Prostate gland (tissue), 2 donors: Measurements from ENCODE around the gene SEMA4C. TPM values are rescaled to one million over a fixed set of nuclear protein-coding genes. Genes with fewer than 3 reads are reported as not detected.

Experiments used
- DNase-seq: peaks from one replicate; pipeline ENCODE4 v3.0.0-alpha.2; 2019; ENCODE audit warnings: low spot score
- H3K27ac ChIP-seq, 2 donors: fragments of 200-600 bp; sonication (generic); 2 replicates each; pipeline ENCODE4 v1.5.1; 2017 to 2019
- H3K27me3 ChIP-seq: fragments of 200-600 bp; sonication (generic); replicated peaks from 2 replicates; pipeline ENCODE4 v1.5.1; 2019; ENCODE audit not compliant: insufficient read depth
- H3K36me3 ChIP-seq, 2 donors: fragments of 200-600 bp; sonication (generic); 1 replicate in 1 of 2; 2 replicates in 1 of 2; pipeline versions ENCODE4 v1.5.1 to v1.8.1; 2017 to 2019
- H3K4me1 ChIP-seq: fragments of 200-600 bp; sonication (generic); replicated peaks from 2 replicates; pipeline ENCODE4 v1.5.1; 2019
- H3K4me3 ChIP-seq, 2 donors: fragments of 200-600 bp; sonication (generic); 2 replicates each; pipeline ENCODE4 v1.5.1; 2017 to 2019
- H3K9me3 ChIP-seq: fragments of 200-600 bp; sonication (generic); 2 replicates; pipeline ENCODE4 v1.5.1; 2017
- CTCF ChIP-seq, 4 experiments: fragments of 200-600 bp in 2 of 4; fragments of 450-650 bp in 2 of 4; sonication (generic) in 2 of 4; IDR thresholded peaks; 1 replicate in 3 of 4; 2 replicates in 1 of 4; pipeline ENCODE4 v1.5.1; 2016 to 2019; ENCODE audit warnings: antibody characterized with exemption in 4 of 4, mild to moderate bottlenecking in 2 of 4, moderate library complexity in 2 of 4
- POLR2A ChIP-seq: fragments of 450-650 bp; IDR thresholded peaks from one replicate; pipeline ENCODE4 v1.6.1; 2016; ENCODE audit warnings: antibody characterized with exemption, mild to moderate bottlenecking
- POLR2AphosphoS5 ChIP-seq: sonication (generic); formaldehyde crosslinking; IDR thresholded peaks from one replicate; pipeline ENCODE4 v1.6.1; 2017; ENCODE audit warnings: antibody characterized with exemption
- WGBS: methylation state at CpG from one replicate; pipeline ENCODE4 v1.1.5; 2018; 5-methylcytosine and 5-hydroxymethylcytosine counted together
- intact Hi-C: fragments of 100-400 bp; cut with DNase I; formaldehyde crosslinking; loops from one replicate; pipeline ENCODE4 v1.14.2; 2022
- total RNA-seq, 2 donors: library from RNA; depleted of rRNA; stranded (reverse); fragments of >200 nt; gene quantifications; one replicate each; pipeline ENCODE4 v1.1.0, GENCODE V29; 2016

The SEMA4C gene
- total RNA-seq, 2 donors from 2014 or later, result 35.8 to 45.9 TPM

- intact Hi-C loops, result no loop called here
- Histone ChIP-seq H3K27me3 (no peaks in the 10 kb centered on the region), H3K9me3 (no peaks in the 10 kb centered on the region), H3K36me3 (peaks cover 7 to 8% of the 10 kb centered on the region in 2 donors), H3K27ac (peak overlapping the region in 1 of 2 donors; percentile 21), H3K4me1 (peaks cover 8% of the 10 kb centered on the region), H3K4me3 (no peak overlapping the region)
- no peak for TF ChIP-seq POLR2A
- TF ChIP-seq POLR2AphosphoS5, result peak; percentile 8
- 49% methylated on average over 6 of the region's 6 CpGs for WGBS
- DNase-seq, result no peak
These were observed 45.6 kb downstream of the SEMA4C start for GRCh38 chr2:96824079-96824870.

- H3K4me1 ChIP-seq, result peaks cover 13% of the 10 kb centered on the region
- H3K9me3 ChIP-seq, result no peaks in the 10 kb centered on the region
- no peaks in the 10 kb centered on the region for H3K27me3 ChIP-seq
- intact Hi-C loops, result no loop called here
- 69% methylated on average over 10 of the region's 11 CpGs for WGBS
- TF ChIP-seq POLR2AphosphoS5 (no peak), CTCF (IDR thresholded peaks at IDR 0.05) (no peak), POLR2A (no peak)
- DNase-seq, result no peak
- H3K27ac ChIP-seq, result peak overlapping the region; percentile 15 to 21
- no peak overlapping the region for H3K4me3 ChIP-seq
- H3K36me3 ChIP-seq, result peaks cover 6 to 8% of the 10 kb centered on the region in 2 donors
These were observed 46.7 kb downstream of the SEMA4C start for GRCh38 chr2:96823198-96823597.

- Histone ChIP-seq H3K27ac (peak overlapping the region in 1 of 2 donors; percentile 15), H3K4me1 (peaks cover 15% of the 10 kb centered on the region), H3K27me3 (no peaks in the 10 kb centered on the region), H3K9me3 (no peaks in the 10 kb centered on the region), H3K4me3 (no peak overlapping the region), H3K36me3 (peaks cover 2 to 5% of the 10 kb centered on the region in 2 donors)
- TF ChIP-seq CTCF (IDR thresholded peaks at IDR 0.05), result no peak
- TF ChIP-seq POLR2A, result no peak
- TF ChIP-seq POLR2AphosphoS5, result no peak
- intact Hi-C loops, result no loop called here
- WGBS, result 55% methylated on average over 4 of the region's 4 CpGs
- DNase-seq, result no peak
These were observed 47.1 kb downstream of the SEMA4C start for GRCh38 chr2:96822786-96823185.

- peaks cover 22% of the 10 kb centered on the region for H3K4me1 ChIP-seq
- TF ChIP-seq POLR2AphosphoS5, result no peak
- no peak for TF ChIP-seq POLR2A
- no peak for TF ChIP-seq CTCF (IDR thresholded peaks at IDR 0.05)
These were observed 48.7 kb downstream of the SEMA4C start for GRCh38 chr2:96821113-96821675.

GRCh38 chr2:96819876-96820511 is 49.9 kb downstream of the SEMA4C start:
- TF ChIP-seq CTCF (IDR thresholded peaks at IDR 0.05) (no peak), POLR2AphosphoS5 (no peak), POLR2A (no peak)
- no peak overlapping the region for H3K27ac ChIP-seq
- intact Hi-C loops, result loop anchor here (5.0 kb wide), 2 partner anchors 37 to 288 kb away; partner anchors contain the start of gene ANKRD39
- H3K4me3 ChIP-seq, result no peak overlapping the region
- no peaks in the 10 kb centered on the region for H3K36me3 ChIP-seq
- no peaks in the 10 kb centered on the region for H3K9me3 ChIP-seq
- no peaks in the 10 kb centered on the region for H3K27me3 ChIP-seq
- DNase-seq, result no peak
- WGBS, result 87% methylated on average over 12 of the region's 12 CpGs
- H3K4me1 ChIP-seq, result peaks cover 22% of the 10 kb centered on the region

More at GRCh38 chr2:96821113-96821675, 48.7 kb downstream of the SEMA4C start:
- Histone ChIP-seq H3K27me3 (no peaks in the 10 kb centered on the region), H3K9me3 (no peaks in the 10 kb centered on the region), H3K27ac (no peak overlapping the region), H3K36me3 (no peaks in the 10 kb centered on the region), H3K4me3 (no peak overlapping the region)
- intact Hi-C loops, result no loop called here
- WGBS, result 56% methylated on average over 11 of the region's 11 CpGs
- no peak for DNase-seq
